Epithelial cell of proximal tubule (primary cell): ENCODE results near the gene ZNF770. TPM values are rescaled to one million over a fixed set of nuclear protein-coding genes. Genes with fewer than 3 reads are reported as not detected.

Experiments
- DNase-seq: peaks from one replicate; pipeline ENCODE4 v3.0.0-alpha.2; 2011; ENCODE audit warnings: low read depth
- H3K4me3 ChIP-seq: 2 replicates; pipeline ENCODE4 v1.5.1; 2011; ENCODE audit warnings: low read depth, mild to moderate bottlenecking, low read length
- total RNA-seq: library from RNA; depleted of rRNA; stranded (reverse); fragments of >200 nt; gene quantifications from 2 replicates; pipeline ENCODE4 v1.2.3, GENCODE V29; 2015
- TF ChIP-seq, protein P1 (sequence below): conservative IDR thresholded peaks from 2 replicates; pipeline ENCODE4 v1.5.1; 2012; ENCODE audit warnings: low read depth, mild to moderate bottlenecking, low read length

The ZNF770 gene, protein sequence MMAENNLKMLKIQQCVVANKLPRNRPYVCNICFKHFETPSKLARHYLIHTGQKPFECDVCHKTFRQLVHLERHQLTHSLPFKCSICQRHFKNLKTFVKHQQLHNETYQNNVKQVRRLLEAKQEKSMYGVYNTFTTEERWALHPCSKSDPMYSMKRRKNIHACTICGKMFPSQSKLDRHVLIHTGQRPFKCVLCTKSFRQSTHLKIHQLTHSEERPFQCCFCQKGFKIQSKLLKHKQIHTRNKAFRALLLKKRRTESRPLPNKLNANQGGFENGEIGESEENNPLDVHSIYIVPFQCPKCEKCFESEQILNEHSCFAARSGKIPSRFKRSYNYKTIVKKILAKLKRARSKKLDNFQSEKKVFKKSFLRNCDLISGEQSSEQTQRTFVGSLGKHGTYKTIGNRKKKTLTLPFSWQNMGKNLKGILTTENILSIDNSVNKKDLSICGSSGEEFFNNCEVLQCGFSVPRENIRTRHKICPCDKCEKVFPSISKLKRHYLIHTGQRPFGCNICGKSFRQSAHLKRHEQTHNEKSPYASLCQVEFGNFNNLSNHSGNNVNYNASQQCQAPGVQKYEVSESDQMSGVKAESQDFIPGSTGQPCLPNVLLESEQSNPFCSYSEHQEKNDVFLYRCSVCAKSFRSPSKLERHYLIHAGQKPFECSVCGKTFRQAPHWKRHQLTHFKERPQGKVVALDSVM
- 19.3 and 22.4 TPM in 2 replicates for total RNA-seq

DNA sequence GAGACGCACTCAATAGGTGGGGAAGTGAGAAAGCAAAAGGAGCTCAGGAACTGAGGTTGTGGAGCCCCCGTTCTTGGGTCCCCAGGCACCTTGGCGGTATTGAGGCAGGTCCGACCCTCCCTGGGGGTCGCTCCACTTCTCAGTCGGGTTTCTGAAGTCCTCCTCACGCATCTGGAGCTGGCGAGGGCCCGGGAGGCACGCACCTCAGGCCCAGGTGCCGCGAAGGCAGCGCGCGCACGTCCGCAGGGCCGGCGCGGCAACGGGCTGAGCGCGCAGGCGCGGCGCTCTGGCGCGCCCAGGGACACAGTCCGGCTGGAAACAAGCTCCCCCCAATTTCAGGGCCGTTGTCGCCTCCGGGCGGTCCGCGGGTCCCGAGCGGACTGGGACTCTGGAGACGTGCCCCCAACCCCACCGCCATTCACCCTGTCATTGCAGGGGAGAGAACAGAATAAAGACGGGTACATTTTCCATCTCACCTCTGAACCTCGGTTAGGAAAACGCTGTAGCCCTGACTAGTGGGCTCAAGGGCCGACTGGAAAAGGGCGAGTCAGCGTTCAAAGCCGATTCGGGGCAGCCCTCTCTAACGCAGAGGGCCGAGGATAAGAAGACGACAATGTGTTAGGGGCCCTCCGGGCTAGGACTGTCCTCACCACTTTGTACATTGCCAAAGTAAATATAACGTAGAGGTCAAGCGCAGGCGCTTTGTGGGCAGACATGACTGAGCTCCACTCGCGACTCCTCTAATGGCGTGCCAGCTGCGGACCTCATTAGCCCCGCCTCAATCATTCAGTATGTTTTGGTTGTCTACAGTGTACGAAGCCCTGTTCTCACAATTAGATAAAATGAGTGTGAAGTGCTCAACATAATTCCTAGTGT lies at the start of gene ZNF770:
TSS of gene ZNF770 (minus strand) at position 261 of the 876 bp plus-strand sequence. CDS start 4,853 bp downstream, outside the sequence.
- TF ChIP-seq, protein P1, sequence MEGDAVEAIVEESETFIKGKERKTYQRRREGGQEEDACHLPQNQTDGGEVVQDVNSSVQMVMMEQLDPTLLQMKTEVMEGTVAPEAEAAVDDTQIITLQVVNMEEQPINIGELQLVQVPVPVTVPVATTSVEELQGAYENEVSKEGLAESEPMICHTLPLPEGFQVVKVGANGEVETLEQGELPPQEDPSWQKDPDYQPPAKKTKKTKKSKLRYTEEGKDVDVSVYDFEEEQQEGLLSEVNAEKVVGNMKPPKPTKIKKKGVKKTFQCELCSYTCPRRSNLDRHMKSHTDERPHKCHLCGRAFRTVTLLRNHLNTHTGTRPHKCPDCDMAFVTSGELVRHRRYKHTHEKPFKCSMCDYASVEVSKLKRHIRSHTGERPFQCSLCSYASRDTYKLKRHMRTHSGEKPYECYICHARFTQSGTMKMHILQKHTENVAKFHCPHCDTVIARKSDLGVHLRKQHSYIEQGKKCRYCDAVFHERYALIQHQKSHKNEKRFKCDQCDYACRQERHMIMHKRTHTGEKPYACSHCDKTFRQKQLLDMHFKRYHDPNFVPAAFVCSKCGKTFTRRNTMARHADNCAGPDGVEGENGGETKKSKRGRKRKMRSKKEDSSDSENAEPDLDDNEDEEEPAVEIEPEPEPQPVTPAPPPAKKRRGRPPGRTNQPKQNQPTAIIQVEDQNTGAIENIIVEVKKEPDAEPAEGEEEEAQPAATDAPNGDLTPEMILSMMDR = no peak
- peak within 1 kb of the TSS; percentile 97 for H3K4me3 ChIP-seq
- no peak for DNase-seq

DNA sequence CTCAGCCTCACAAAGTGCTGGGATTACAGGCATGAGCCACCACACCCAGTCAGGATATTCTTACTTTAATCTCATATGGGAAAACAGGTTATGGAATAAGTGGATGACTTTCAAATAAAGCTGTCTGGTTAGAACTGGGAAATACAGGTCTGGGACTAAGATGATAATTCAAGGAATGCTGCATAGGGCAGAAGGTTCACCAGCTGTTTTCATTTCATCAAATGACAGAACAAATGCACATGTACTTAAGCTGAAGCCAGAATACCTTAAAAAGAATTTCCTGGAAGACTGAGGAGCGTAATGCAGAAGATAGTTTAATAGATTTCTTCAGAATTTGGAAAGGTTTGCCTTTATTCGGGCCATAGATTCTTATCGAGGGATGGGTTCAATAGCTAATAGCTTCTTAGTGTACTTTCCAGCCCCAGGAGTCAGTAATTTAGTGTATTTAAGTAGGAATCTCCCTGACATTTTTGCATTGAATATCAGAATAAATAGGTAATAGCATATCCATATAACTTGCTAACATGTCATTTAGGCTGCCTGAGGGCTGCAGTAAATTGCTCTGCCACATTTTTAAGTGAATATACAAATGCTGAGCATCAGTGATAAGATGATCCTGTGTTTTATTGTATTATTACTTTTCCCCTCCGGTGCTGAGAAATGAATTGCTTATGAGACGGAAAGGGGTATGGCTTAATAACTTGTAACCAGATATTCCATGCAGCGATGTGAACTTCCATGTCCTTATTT lies 40.3 kb upstream of the ZNF770 start:
- H3K4me3 ChIP-seq = no peak overlapping the region
- TF ChIP-seq, protein P1 = no peak
- no peak for DNase-seq

DNA sequence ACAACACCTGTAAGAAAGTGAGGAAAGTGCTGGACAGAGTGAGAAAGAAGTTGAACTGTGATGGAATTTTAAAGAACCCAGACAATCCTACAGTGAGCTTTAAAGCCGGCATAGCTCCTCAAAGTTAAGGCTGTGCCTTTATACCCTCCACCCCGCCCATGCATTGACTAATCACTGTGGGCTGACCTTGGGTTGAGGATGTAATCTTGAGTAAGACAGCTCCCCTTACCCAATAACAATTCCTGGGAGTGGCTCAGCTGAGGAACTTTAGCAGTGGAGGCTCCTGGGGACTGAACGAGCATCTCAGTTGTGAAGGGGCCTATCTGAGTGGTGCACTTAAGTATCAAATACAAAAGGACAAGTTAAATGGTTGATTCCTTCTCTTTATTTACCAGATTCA lies 35.7 kb upstream of the ZNF770 start:
- H3K4me3 ChIP-seq = no peak overlapping the region
- no peak for DNase-seq
- TF ChIP-seq, protein P1 = no peak

DNA sequence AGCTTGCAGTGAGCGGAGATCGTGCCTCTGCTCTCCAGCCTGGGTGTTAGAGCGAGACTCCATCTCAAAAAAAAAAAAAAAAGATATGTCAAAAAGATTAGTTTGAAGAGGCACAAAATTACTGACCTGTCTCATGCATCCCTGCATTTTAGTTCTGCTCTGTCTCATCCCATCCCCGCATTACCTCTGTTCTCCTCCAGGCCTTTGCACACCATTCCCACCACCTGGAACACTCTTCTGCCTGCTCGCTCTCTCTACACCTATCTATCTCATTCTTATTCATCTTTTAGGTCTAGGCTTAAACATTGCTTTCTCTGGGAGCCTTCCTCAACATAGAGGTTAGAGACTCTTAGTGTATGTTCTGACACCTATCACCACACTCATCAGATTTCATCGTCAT lies 32.9 kb upstream of the ZNF770 start:
- no peak for DNase-seq
- H3K4me3 ChIP-seq = no peak overlapping the region
- TF ChIP-seq, protein P1 = no peak

DNA sequence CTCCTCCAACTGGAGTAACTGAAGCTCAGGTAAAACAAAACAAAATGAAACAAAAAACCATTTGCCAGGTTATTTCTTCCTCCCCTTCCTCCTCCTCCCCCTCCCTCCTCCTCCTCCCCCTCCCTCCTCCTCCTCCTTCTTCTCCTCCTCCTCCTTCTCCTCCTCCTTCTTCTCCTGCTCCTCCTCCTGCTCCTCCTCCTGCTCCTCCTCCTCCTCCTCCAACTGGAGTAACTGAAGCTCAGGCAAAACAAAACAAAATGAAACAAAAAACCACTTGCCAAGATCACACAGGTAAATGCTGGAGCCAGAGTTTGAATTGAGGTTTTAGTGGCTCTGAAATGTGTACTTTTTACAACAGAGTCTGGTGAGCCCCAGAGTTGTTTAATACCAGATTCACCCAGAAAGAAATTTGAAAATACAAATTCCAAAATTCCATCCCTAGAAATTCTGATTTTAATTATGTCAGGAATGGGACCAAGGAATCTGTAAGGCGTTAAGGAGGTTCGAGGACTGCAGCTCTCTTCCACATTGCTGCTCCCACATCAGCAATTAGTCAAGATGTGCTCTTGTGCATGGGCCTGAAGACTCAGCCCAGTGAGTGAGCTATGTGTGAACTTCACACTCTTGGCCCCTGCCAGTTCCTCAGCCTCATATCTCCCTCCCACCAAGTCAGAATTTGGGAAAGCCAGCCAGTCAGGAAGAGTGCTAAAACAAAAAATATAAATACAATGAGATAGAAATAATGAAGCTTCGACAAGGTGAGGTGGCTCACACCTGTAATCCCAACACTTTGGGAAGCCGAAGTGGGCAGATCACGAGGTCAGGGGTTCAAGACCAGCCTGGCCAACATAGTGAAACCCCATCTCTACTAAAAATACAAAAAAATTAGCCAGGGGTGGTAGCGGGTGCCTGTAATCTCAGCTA lies 31.6 kb upstream of the ZNF770 start:
- TF ChIP-seq, protein P1 = no peak
- DNase-seq = no peak
- peak overlapping the region; percentile 24 for H3K4me3 ChIP-seq
